Hindlimb muscle (tissue), 1 donor: ENCODE measurements around the gene MTX1. TPM values are rescaled to one million over a fixed set of nuclear protein-coding genes. Genes with fewer than 3 reads are reported as not detected.
A peak's percentile ranks its signal among the peaks of the same experiment; 100 is the strongest.
"Not testable (repeated sequence)": the region's sequence is repeated elsewhere in the genome, so short reads cannot be mapped to it uniquely, and the experiment has no call there.

ENCODE experiments used
- DNase-seq: peaks from one replicate; pipeline ENCODE4 v3.0.0-alpha.2; 2013
- polyA plus RNA-seq: library from polyadenylated mRNA; unstranded; fragments of 120-200 nt; gene quantifications from one replicate; pipeline ENCODE4 v1.2.1, GENCODE V29; 2013; ENCODE audit not compliant: insufficient read length

The MTX1 gene
- polyA plus RNA-seq, 1 donor = 18.0 TPM

DNA sequence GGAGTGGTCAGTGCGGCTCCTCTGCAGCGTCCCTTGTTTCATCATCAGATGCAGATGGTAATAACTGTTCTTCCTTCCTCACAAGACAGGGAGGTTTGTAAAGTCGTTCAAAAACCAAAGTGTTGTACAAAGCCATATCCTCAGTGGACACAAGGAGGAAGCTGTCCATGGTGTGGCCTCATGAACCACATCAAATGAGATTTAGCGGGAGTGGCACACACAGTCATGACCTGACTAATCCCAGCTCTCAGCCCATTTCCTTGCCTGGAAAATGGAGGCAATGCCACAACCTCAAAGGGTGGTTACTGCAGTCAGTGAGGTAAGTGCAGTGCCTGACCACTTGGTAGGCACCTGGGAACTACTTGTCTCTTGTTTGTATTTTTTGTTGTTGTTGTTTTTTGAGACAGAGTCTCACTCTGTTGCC is 33.4 kb downstream of the MTX1 start:
- no peak for DNase-seq

DNA sequence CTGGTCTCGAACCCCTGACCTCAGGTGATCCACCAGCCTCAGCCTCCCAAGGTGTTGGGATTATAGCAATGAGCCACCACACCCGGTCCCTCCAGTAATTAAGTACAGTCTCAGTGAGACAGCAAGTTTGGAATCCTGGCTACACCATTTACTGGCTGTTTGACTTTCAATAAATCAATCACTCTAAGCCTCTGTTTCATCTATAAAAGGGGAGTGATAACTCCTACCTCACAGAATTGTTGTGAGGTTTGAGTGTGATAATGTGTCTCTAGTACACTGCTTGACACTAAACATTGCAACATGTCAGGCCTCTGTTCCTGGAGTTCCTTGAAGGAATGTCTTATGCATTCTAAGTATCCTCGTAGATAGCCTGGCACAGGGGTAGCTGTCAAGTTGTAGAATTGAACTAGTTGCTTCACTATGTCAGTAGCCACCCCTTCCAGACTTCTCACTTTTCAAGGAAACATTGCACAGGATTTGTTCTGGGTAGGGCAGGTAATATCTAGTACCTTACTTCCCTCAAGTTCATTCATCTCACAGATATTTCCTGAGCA is 34.4 kb downstream of the MTX1 start:
- DNase-seq = no peak

DNA sequence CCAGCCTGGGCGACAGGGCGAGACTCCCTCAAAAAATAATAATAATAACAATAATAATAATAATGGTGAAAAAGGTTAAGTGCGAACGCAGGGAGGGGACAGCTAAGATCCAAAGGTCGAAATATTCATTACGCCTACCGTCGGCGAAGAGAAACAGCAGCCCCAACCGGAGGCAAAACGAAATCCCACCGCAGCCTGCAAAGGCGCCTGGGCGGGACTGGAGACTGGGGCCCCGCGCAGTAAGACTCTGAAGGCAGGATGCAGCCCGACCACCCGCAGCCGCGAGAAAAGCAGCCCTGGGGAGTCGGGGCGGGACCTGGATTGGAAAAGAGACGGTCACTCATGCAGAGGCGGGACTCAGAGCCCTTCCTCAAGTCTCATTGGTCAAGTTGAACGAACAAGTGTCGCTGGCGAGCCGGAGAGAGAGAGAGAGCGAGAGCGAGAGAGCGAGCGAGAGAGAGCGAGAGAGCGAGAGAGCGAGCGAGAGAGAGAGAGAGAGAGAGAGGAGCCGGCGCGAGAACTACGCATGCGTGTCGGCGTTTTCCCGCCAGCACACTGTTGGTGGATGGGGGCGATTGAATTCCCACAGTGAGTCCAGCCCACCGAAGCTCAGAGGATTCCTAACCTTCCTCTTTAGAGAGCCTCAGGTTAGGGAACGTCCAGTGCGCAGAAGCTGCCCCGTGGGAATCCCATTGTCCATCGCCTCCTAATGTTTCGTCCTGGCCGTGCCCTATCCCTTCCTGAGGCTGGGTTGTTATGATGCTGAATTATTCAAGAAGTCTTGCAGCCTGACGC is 36.1 kb downstream of the MTX1 start:
- peak; percentile 98 for DNase-seq

DNA sequence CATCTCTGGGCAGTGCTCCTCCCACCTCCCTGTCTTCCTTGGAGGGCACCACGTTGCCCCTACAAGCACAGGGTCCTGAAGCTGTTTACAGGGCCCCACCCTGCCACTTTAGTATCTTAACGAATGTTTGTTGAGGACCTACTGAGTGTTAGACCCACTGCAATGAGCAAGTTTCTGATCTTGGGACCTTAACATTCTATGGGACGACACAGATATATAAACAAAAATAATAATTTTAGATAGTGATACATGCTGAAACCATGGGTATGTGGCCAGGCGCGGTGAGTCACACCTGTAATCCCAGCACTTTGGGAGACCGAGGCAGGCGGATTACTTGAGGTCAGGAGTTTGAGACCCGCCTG is 36.6 kb downstream of the MTX1 start:
- DNase-seq = no peak

DNA sequence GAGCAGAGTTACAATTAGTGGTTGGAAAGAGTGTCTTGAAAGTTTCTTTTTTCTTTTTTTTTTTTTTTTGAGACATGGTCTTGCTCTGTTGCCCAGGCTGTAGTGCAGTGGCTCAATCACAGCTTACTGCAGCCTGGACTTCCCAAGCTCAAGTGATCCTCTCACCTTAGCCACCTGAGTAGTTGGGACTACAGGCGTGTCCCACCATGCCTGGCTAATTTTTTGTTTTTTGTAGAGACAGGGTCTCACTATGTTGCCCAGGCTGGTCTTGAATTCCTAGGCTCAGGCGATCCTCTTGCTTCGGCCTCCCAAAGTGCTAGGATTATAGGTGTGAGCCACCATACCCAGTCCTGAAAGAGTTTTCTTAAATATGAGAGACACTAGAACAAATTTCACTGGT is 38.3 kb downstream of the MTX1 start:
- DNase-seq = not testable (repeated sequence)

DNA sequence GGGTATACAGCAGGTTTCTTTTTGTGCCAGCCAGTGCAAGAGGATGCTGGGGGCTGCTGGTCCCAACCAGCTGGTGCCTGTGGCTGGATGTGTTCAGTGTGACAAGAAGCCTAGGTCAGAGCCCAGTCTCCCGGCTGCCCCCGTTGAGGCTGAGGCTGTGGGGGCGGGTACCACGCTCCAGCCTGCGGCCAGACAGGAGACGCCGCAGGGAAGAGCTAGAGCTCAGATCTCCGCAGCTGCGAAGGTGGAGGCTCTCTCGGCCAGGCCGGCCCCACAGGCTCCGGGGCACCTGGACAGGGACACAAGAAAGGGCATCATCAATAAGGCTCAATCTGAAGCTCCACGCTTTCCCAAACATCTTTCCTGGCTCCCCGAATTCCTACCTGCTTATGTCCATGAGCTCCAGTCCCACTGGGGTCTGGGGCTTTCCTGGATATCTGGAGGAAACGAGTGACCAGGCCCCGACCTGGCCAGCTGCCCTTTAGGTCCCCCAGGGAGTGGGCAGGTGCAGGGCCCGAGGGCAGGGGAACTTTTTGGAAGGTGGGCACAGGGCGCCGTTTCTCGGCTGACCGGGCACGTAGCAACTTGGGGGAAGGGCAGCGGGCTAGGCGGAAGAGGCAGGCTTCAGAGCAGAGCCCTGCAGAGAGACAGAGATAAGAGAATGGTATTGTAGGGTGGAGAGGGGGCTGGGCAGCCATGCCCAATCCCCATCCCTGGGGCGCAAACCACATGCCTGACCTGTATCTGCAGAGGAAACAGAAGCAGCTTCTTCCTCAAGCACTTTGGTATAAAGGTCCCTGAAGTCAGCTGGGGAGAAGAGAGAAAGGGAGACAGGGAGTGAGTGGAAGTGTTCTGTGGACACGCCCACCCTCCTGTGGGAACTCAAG is 39.4 kb downstream of the MTX1 start:
- DNase-seq = no peak

DNA sequence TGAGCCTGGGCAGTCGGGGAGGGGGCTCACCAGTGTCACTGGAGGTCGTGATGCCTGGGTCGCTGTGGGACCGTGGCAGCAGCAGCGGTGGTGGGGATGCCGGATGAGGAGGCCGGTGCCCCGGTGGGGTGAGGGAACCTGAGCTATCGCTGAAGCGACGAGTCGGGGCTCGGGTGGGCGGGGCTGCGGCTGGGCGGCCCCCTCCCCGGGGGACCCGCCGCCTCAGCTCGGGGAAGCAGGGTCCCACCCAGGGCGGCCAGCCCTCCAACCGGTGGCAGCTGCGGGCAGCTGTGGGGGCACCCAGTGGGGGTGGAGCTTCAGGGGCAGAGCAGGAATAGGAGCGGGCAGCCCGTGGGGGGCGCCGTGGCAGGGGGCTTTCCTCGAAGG is 41.7 kb downstream of the MTX1 start:
- DNase-seq = no peak

DNA sequence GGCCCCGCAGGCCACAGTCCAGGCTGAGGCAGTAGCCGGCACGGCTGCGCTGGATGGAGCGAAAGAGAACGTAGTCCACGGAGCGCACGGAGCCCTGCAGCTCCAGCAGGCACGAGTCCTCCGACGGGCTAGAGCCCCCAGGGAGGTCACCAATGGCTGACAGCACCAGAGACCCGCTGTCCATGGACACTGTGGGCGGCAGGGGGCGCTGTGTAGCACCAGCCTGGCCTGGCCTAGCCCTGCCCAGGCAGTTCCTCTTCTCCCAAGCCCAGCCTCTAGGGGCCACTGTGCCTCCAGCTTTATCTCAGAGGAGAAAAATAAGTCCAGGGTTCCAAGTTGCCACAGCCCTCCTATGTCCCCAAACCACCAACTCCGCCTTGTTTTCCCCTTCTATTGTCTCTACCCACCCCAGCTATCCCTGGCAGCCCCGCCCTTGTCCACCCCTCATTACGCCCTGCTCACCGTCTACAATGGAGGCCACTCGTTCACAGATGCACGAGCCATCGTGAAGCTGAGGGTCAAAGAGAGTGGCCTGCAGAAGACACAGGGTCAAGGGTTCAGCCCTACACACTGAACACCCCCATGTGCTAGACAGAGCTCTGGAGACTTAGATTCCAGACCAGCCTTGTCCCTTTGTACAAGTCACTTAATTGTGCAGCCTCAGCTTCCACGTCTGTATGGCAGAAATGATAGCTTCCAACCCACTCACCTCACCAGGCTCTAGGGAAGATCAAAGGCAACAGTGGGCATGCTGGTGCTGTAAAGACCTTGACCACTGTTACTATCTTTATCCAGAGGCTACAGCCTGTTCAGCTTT is 42.3 kb downstream of the MTX1 start:
- DNase-seq = peak; percentile 89

DNA sequence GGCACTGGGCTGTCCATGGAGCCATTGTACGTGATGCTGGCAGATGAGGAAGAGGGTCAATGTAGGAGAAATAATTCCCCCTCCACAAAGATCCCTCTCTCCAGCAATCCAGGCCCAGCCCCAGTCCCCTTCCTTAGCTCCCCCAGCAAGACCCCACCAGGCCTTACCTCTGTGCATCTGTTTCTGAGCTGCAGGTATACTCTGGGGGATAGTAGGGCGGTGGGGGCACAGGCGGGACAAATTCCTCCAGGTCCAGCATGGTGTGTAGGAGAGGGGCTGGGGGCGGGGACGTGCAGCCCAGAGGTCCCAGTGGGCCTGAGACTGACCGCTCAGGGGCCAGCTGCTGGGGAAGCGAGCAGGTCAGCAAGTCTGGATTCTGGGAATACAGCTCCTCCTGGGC is 43.1 kb downstream of the MTX1 start:
- DNase-seq = no peak

DNA sequence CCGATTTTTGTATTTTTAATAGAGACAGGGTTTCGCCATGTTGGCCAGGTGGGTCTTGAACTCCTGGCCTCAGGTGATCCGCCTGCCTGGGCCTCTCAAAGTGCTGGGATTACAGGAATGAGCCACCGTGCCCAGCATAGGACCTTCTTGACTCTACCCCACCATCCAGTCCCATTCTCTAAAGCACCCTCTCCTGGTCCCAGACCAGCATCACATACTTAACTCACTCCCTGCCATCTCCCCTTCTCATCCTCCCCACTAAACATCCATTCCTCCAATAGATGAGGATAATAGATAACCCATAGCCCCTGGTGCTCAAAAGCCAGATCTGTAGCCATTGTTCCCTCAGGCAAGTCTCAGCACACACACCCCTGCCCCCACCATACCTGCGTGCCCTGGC is 44.7 kb downstream of the MTX1 start:
- DNase-seq = no peak

DNA sequence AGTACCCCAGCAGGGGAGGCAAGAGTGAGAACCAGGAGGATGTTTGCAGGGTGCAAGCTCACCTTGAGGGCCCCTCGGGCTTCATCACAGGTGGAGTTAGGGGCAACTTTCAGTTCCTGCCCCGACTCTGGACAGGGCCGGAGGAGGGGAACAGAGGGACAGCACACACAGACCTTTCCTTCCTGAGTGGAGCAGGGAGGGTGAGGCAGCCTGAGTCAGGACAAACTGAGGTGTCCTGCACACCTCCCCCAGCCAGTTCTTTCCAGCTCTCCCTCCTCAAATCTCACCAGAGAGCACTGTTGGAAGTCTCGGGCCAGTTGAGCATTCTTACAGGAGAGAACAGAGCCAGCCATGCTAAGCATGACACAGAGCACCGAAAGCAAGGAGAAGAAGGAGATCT is 45.3 kb downstream of the MTX1 start:
- DNase-seq = no peak

DNA sequence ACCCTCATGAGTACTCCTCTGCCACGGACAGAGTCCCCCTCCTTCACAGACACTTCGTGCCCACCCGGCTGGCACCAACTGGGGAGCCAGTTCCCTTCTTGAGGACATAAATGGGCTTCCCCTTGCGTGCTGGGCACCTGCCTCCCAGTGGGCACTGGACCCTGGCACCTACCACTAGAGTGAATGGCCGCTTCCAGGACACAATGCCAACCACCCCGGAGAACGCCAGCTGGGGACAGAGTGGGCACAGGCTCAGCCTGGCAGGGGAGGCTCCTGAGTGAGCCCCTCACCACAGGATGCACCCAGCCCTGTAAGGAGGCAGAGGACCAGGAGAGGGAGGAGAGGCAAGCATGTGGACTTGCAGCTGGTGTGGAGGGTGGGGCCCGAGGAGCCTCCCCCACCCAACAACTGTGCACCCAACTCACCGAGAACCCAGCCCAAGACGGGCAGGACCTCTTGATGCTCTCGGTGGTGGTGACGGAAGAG is 45.8 kb downstream of the MTX1 start:
- no peak for DNase-seq

DNA sequence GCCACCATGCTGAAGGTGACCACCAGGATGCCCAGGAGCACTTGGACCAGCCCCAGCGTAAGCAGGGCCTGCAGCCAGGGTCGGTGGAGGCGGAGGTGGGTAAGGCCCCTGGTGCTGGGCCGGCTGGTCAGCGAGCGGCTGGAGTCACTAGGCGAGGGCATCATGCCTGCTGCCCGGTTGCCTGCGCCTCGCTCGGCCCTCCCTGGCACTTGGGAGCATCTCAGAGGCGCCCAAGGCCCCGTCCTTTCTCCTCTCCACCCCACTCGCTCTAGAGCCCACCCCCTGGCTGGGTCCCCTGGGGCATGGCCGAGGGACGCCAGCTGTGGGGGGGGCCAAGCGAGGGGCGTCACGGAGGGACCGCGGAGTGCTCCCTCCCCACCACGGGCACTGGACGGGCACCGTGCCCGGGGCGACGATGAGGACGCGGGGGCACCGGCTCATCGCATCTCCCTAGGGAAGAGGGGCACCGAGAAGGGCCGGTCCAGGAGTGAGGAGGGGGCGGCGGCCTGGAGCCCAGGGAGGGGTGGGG is 46.3 kb downstream of the MTX1 start:
- DNase-seq = no peak

DNA sequence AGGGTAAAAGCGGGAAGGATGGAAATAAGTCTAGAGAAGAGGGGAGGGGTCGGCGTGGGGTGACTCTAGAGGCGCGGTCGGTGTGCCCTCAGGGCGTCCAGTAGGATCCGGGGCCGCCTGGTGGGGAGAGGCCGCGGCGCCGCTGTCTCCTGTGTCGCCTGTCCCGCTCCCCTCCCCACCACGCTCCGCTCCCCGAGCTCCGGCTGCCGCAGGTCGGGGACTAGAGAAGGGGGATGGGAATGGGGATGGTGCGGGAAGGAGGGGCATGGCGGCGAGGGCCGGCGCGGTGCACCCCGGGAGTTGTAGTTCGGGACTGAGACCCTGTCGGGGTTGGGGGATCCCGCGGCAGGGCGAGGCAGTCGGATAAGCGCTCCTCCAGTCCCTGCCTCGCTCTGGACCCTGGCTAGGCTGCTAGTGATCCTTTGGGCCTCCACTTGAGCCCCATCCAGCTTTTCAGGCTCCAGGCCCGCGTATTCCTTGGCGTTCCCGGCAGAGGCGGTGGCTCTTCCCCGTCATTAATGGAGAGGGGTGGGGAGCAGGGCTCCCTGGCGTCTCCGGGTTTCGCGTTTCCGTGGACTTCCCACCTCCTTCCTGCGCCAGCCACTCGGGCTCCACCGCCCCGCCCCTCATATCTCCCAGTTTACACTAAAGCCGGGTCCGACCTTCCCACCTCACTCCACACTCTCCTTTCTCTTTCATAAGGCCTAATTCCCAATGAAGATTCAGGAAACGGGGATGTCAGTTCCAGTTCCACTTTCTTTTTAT is 46.9 kb downstream of the MTX1 start, which contains the start of gene ENTREP3:
ENTREP3 (minus strand) TSS at position 241 of the 765 bp plus-strand sequence. CDS start 606 bp downstream, outside the sequence.
- DNase-seq = peak; percentile 92

DNA sequence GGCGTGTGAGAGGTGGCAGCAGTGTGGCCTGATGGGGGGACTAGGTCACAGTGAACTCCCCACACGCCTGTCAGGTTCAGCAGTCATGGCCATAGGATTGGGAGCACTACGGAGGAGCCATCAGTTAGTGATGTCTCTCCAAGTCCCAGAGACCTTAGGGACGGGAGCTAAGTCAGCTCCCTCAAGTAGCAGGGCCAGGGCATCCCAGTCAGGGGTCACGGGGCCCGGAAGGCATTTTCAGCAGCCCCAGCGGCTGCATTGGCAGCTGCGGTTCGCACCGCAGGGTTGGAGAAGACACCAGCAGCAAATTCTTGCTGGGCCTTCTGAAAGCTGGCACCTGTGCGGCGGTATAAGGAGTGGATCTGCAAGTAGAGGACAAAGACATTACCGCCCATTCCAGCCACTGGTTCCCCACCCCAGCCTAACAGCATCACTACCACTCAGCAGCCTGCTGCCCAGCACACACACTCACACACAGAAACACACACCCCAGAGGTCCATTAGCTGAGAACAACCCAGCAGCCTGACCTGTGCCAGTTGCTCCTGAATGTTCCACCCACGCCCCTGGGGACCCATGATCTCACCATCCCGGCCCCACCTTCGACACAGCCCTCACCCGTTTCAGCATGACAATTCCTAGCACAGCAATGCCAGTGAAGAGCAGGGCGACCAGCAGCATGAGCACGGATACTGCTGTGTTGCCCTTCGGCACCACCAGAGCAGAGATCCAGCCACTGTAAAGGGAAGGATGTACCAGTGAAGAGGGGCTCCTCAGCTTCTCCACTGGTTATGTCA is 47.8 kb downstream of the MTX1 start:
- DNase-seq = no peak

DNA sequence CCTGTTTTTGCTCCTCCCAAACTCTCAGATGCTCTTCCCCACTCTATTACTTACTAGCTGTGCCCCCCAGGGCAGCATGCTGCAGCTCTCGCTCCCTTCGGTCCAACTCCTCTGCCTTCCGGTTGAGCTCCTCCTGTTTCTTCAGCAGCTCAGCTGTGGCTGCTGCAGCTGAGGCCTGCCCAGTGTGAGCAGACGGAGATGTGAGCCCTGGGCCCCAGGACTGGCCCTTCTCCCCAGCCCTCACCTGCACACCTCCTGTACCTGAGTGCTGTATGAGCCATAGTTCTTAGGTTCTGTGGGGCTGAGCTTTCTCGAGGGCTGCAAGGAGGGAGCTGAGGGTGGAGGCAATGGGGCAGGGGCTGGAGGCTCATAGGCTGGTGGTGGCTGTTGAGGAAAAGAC is 51.8 kb downstream of the MTX1 start:
- DNase-seq = no peak

DNA sequence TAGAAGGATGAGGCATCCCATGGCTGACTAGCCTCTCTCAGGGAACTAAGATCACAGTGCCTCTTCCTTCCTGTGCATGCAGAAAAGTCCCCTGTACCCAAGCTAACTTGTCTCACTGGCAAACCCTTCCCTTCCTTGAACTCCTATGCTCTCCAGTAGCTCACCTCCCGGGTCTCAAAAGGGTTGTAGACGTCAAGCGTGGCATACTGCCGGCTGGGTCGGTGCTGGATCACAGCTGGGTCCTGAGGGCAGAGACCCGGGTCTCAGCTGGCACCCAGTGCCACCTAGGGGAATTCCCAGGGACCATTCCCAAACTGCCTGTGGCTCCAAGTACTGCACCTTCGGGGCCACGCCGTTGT is 53.0 kb downstream of the MTX1 start:
- DNase-seq = no peak

DNA sequence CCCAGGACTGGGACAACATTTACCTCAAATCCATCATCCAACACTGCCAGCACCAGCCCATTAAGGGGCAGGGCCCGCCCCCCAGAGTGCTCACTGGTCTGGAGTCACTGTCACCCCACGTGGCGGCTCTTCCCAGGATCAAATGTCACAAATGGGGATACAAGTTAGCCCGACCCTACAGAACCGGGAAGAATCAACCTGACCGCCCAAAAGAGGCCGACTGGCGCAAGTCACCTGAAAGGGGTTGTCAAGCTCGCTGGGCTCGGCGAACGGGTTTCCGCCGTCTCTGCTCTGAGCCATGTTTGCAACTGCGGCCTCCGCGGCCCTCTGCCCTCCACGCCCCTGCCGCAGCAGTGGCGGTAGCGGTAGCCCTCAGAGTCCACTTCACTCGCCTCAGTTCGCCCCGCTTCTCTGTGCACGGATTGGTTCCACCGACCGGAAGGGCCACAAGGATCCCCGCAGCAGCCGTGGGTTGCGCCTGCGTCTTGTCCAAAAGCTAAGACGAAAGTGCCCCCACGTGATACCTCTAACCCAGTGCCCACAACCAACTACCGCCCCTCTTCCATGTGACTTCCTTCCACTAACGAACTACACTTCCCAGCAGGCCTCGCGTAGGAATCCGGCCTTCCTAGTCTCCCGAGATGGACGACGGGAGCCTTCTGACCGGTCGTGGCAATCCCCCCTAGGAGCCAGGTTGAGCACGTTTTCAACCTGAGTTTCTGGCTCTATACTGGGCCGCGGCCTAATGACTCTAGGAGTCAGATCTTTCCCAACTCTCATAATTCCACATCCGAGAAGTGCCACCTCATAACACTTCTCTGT is 53.6 kb downstream of the MTX1 start, which contains the start of gene SCAMP3:
SCAMP3 (minus strand) TSS at position 509 of the 822 bp plus-strand sequence; CDS start at position 300, 209 bp downstream.
- peak; percentile 95 for DNase-seq

DNA sequence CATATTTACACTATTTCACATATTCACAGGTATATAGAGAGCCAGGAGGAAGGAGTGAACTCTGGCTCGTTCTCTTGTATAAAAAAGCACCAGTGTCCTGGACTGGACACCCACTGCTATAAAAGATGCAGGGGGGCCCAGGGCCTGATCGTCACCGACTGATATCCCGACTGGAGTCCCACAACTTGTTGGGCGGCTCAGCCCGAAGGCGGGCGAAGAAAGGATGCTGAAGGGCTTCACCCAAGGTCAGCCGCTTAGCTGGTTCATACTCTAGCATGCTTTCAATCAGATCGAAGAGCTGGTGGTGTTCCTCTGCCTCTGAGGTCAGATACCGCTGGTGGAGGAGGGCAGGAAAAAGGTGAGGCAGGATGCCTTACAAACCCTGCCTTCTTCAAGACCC is 54.6 kb downstream of the MTX1 start:
- no peak for DNase-seq
